ENCODE data around the gene STARD5.
"Not testable (repeated sequence)": the region's sequence is repeated elsewhere in the genome, so short reads cannot be mapped to it uniquely, and the experiment has no call there.

STARD5 gene, protein sequence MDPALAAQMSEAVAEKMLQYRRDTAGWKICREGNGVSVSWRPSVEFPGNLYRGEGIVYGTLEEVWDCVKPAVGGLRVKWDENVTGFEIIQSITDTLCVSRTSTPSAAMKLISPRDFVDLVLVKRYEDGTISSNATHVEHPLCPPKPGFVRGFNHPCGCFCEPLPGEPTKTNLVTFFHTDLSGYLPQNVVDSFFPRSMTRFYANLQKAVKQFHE

GRCh38 chr15:81323944-81324881 is at the start of gene STARD5:
STARD5 (minus strand) TSS chr15:81324141; CDS start chr15:81324099, 42 bp downstream.
- peak; percentile 95 for FAIRE-seq

DNA sequence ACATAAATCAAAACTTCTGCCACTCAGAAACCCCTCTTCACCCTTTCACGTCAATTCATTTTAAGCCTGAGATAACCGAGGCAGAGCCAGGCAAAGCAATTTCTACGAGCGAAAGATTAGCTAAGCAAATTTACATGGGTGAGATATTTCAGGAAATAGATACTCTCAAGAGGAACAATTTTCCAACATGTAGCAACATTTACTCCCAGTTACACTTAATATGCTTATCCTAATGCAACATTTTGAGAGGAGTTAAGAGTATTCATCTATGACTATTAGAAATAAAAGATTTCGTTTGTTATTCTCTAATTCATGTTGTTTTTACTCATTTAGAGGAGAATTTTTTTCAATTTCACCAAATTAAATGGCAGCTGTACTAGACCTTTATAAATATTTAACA is 49.2 kb upstream of the STARD5 start:
- FAIRE-seq, result no peak

DNA sequence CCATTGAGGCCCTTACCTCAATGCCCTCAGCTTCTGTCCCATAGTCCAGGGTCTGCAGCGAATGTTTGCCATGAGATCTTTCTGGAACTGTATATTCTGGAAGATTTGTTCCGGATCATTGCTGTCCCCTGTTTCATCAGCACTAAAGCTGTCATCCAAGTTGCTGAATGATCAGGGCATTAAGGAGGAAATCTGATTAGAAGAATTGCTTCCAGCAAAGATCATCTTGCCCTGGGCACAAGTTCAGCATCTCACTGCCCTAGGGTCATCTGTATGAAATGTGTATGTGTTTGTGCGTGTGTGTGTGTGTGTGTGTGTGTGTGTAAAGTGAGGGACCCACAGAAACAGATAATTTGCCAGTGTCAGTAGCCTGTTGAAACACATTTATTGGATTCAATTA is 48.6 kb upstream of the STARD5 start:
- no peak for FAIRE-seq

DNA sequence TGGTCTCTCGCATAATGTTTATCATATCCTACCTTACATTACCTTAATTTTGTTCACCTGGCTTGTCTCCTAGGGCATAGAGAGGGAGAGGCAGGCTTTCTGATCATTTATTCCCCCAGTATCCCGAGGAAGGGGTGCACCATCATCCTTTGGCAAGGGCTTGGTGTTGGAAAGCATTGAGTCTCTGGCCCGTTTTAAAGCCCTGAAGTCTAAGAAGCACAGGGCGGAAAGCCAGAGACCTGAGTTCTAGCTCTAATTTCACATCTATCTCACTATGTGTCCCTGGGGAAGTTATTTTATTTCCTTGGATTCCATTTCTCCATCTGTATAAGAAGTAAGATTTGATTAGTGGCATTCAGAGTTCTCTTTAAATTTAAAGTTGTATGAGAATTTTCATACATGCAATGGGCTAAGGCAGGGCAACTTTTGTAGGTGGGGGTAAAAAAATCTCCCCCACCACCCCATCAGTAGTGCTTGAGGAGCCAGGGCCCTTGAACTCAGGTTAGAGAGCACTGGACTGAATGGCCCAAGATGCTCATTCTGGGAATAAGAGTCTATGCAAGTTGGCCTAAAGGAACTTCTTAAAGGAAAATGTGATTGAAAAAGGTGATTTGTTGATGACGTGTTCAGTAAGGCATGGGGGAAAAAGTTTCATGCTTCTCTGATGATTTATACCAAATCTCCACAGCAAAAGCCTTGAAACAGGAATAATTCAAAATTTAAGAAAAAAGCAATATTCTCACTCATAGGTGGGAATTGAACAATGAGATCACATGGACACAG is 40.0 kb upstream of the STARD5 start:
- no peak for FAIRE-seq

- FAIRE-seq, result no peak
These were observed 39.3 kb upstream of the STARD5 start for GRCh38 chr15:81363276-81363675.

GRCh38 chr15:81362790-81363189 is 38.8 kb upstream of the STARD5 start:
- no peak for FAIRE-seq

DNA sequence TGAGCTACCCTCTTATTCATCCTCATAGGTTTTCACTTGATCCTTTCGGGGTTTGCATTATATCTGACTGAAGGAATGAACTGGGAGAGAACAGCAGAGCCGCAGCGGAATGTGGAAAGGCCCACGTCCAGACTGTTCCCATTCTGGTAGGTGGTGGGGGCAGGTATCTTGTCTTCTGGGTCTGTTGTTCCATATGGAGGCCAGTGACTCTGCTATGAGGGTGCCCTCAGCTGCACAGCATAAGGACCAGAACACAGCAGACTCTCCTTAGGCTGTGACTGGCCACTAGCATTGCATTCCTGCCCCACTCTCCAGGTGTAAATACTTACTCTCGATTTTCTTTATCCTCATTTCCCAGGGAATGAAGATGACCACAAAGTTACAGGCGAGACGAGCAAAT is 38.0 kb upstream of the STARD5 start:
- FAIRE-seq, result no peak

DNA sequence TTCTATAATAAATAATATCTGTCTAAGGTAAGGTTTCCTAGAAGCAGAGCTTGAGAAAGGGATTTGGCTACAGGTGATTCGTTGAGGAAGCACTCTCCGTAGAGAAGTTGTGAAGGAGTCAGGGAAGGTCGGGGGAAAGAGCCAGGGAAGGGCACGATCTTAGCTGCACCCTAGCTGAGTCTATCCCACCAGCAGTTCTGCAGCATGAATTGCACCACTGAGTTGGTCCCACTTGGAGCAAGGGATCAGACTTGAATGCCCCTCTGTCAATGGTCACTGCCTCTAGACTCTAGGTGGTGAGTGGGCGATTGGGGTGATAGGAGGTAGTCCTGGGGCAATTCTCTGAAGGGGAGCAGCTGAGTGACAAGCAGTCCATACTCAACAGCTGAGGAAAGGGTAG is 36.5 kb upstream of the STARD5 start:
- FAIRE-seq, result no peak

- no peak for FAIRE-seq
These were observed 34.3 kb upstream of the STARD5 start for GRCh38 chr15:81358248-81358647.

GRCh38 chr15:81357180-81357686 is 33.3 kb upstream of the STARD5 start:
- no peak for FAIRE-seq

DNA sequence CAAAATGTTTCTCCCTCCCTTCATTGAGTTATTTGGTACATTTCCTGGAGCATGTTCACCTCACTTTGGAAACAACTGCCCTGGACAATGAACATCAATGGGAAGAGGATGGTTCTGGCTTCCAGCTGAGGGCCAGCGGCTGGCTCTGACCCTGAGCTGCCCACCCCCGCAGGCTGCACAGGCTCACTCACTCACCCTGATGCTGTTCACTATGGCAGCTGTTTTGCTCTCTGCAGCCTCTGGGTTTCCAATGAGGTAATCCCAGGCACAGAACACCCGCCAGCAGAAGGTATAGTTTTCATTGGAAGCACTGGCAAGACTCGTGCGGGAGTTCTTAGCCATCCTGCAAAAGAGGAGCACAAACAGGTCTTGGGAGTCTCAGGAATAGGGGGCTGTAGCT is 32.3 kb upstream of the STARD5 start:
- no peak for FAIRE-seq

DNA sequence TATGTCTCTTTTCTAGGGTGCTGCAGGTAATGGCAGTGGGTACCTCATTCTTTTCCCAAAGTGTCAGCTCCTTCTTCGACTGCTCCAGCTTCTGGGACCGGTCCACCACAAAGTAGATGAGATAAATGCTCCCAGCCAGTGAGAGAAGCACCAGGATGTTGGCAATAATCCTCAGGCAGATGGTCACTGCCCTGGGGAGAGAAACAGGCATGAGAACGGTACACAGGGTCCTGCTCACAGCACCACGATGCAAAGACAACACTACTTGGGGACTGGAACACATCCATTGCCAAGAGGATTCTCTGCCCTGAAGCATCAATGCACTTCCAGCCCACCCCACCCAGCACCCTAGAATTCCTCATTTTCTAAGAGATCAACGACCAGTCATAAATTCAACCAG is 27.7 kb upstream of the STARD5 start:
- FAIRE-seq, result no peak

- no peak for FAIRE-seq
These were observed 25.3 kb upstream of the STARD5 start for GRCh38 chr15:81349271-81349670.

DNA sequence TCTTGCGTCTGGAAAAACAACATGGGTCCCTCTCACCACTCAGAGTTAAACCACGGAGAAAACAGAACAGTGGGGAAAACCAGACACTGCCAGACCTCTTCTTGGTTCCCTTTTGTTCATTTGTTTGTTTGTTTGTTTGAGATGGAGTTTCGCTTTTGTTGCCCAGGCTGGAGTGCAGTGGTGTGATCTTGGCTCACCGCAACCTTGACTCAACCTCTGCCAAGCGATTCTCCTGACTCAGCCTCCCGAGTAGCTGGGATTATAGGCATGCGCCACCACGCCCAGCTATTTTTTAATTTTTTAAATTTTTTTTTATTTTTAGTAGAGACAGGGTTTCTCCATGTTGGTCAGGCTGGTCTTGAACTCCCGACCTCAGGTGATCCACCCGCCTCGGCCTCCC is 24.8 kb upstream of the STARD5 start:
- FAIRE-seq, result not testable (repeated sequence)

GRCh38 chr15:81347910-81348309 is 24.0 kb upstream of the STARD5 start:
- no peak for FAIRE-seq

- FAIRE-seq, result no peak
These were observed 22.7 kb upstream of the STARD5 start for GRCh38 chr15:81346611-81347010.

DNA sequence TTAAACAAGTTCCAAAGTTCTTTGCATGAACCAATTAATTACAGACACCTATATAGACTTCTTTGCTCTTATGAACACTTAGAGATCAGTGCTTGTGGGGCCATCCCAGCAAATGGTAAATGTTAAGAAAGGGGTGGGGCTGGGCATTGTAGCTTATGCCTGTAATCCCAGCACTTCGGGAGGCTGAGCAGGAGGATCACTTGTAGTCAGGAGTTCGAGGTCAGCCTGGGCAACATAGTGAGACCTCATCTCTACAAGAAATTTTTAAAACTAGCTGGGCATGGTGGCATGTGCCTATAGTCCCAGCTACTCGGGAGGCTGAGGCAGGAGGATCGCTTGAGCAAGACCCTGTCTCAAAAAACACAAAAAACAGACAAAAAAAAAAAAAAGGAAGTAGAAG is 19.4 kb upstream of the STARD5 start:
- no peak for FAIRE-seq

GRCh38 chr15:81341351-81341750 is 17.4 kb upstream of the STARD5 start:
- no peak for FAIRE-seq

DNA sequence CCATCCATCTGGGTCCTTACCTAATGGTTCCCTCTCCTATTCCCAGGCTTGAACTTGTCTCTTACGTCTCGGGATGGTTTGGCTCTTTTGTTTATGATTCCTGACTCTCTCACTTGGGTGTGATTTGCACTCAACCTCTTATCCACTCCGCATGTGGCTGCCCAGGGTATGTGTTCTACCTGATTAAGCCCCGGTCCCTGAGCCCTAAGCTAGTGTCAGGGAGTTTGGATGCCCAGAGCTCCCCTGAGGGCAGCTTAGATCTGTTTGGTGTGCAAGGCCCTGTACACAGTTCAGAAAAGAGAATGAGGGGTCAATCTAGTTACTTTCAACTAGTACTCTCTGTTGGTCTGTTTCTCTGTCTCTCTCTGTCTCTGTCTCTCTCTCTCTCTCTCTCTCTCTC is 15.9 kb upstream of the STARD5 start:
- no peak for FAIRE-seq

GRCh38 chr15:81339321-81339720 is 15.4 kb upstream of the STARD5 start:
- FAIRE-seq, result no peak

- peak; percentile 18 for FAIRE-seq
These were observed 14.4 kb upstream of the STARD5 start for GRCh38 chr15:81338170-81339007.

DNA sequence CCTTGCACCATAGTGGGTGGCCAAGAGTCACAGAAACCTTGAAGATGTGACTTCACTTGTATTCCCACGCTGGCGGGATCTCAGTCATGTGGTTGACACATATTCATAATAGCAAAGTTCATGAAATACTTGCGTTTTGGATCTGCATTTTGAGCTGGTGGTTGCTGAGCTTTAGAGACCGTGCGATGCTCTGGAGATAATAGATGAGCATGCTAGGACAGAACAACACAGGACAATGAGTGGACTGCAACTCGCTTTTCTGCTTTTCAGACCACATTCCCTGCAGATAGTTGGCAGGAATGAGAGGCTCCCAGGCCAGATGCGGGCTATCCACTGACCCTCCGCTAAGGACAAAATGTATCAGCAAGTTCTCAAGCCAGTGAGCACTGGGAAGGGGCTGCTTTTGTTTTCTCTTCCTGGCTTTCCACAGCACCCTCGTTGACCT is 13.8 kb upstream of the STARD5 start:
- FAIRE-seq, result no peak
